Osteoblast (primary cell): ENCODE results near the gene KLHDC7A. TPM values are rescaled to one million over a fixed set of nuclear protein-coding genes. Genes with fewer than 3 reads are reported as not detected.

Source experiments
- DNase-seq: peaks from one replicate; pipeline ENCODE4 v3.0.0; 2011; ENCODE audit warnings: low spot score, mixed read lengths; ENCODE audit not compliant: insufficient read length; ENCODE audit errors: missing footprints
- H2AFZ ChIP-seq: 2 replicates; pipeline ENCODE4 v1.6.0; 2011; ENCODE audit warnings: mild to moderate bottlenecking, low read length
- H3K27ac ChIP-seq: 2 replicates; pipeline ENCODE4 v1.5.1; 2011; ENCODE audit warnings: mild to moderate bottlenecking, low read depth, low read length, moderate library complexity
- H3K27me3 ChIP-seq: 2 replicates; pipeline ENCODE4 v1.6.0; 2012; ENCODE audit warnings: mild to moderate bottlenecking, control low read depth, inconsistent platforms, low read length, moderate library complexity; ENCODE audit not compliant: insufficient read depth
- H3K36me3 ChIP-seq: 2 replicates; pipeline ENCODE4 v1.5.1; 2011; ENCODE audit warnings: mild to moderate bottlenecking, low read length, control low read depth, moderate library complexity; ENCODE audit not compliant: insufficient read depth
- H3K4me1 ChIP-seq: 2 replicates; pipeline ENCODE4 v1.5.1; 2011; ENCODE audit warnings: mild to moderate bottlenecking, low read length, control low read depth, moderate library complexity; ENCODE audit not compliant: insufficient read depth
- H3K4me2 ChIP-seq: 2 replicates; pipeline ENCODE4 v1.6.0; 2011; ENCODE audit warnings: mild to moderate bottlenecking, low read length; ENCODE audit not compliant: insufficient read depth
- H3K4me3 ChIP-seq: fragments of 200-600 bp; sonication (generic); 3 replicates; pipeline ENCODE4 v1.5.1; 2012; ENCODE audit warnings: mild to moderate bottlenecking, low read length, inconsistent platforms; ENCODE audit not compliant: insufficient read depth
- H3K79me2 ChIP-seq: 2 replicates; pipeline ENCODE4 v1.6.0; 2012; ENCODE audit warnings: mild to moderate bottlenecking, low read length, control low read depth, inconsistent platforms; ENCODE audit not compliant: insufficient read depth
- H3K9me3 ChIP-seq: 2 replicates; pipeline ENCODE4 v1.5.1; 2011; ENCODE audit warnings: low read depth, low read length, control low read depth
- H4K20me1 ChIP-seq: 2 replicates; pipeline ENCODE4 v1.6.0; 2012; ENCODE audit warnings: mild to moderate bottlenecking, low read length, control low read depth; ENCODE audit not compliant: insufficient read depth
- CTCF ChIP-seq: IDR thresholded peaks from 2 replicates; pipeline ENCODE4 v1.5.1; 2011; ENCODE audit warnings: mild to moderate bottlenecking, low read depth, low read length, moderate library complexity; ENCODE audit errors: extremely low read depth
- total RNA-seq: library from RNA; depleted of rRNA; stranded (reverse); fragments of >200 nt; gene quantifications from 2 replicates; pipeline ENCODE4 v1.2.3, GENCODE V29; 2012

The KLHDC7A gene
- total RNA-seq, 1 donor, result not detected

GRCh38 chr1:18468570-18468969, 12.2 kb upstream of the KLHDC7A start:
- TF ChIP-seq CTCF, result no peak
- H2AFZ ChIP-seq, result no peak overlapping the region
- no peak for DNase-seq
- no peak overlapping the region for H3K4me3 ChIP-seq
- H3K79me2 ChIP-seq, result no peaks in the 10 kb centered on the region
- no peaks in the 10 kb centered on the region for H3K27me3 ChIP-seq
- H3K36me3 ChIP-seq, result no peaks in the 10 kb centered on the region
- H3K9me3 ChIP-seq, result no peaks in the 10 kb centered on the region
- H4K20me1 ChIP-seq, result no peaks in the 10 kb centered on the region
- H3K27ac ChIP-seq, result no peak overlapping the region
- no peaks in the 10 kb centered on the region for H3K4me1 ChIP-seq
- no peak overlapping the region for H3K4me2 ChIP-seq

GRCh38 chr1:18469514-18469913, 11.2 kb upstream of the KLHDC7A start:
- no peaks in the 10 kb centered on the region for H3K9me3 ChIP-seq
- H3K4me3 ChIP-seq, result no peak overlapping the region
- no peaks in the 10 kb centered on the region for H4K20me1 ChIP-seq
- H3K27ac ChIP-seq, result no peak overlapping the region
- no peaks in the 10 kb centered on the region for H3K27me3 ChIP-seq
- H3K4me2 ChIP-seq, result no peak overlapping the region
- no peak for TF ChIP-seq CTCF
- H2AFZ ChIP-seq, result no peak overlapping the region
- no peak for DNase-seq
- H3K36me3 ChIP-seq, result no peaks in the 10 kb centered on the region
- no peaks in the 10 kb centered on the region for H3K4me1 ChIP-seq
- H3K79me2 ChIP-seq, result no peaks in the 10 kb centered on the region

- Histone ChIP-seq H3K79me2 (no peaks in the 10 kb centered on the region), H3K9me3 (no peaks in the 10 kb centered on the region)
- no peak for TF ChIP-seq CTCF
Observed at GRCh38 chr1:18470671-18471355, 9.9 kb upstream of the KLHDC7A start.

GRCh38 chr1:18473195-18473815, 7.4 kb upstream of the KLHDC7A start:
- Histone ChIP-seq H3K79me2 (no peaks in the 10 kb centered on the region), H3K9me3 (no peaks in the 10 kb centered on the region), H3K4me1 (no peaks in the 10 kb centered on the region), H3K27ac (no peak overlapping the region), H3K4me2 (no peak overlapping the region), H4K20me1 (no peaks in the 10 kb centered on the region), H3K36me3 (no peaks in the 10 kb centered on the region), H3K27me3 (no peaks in the 10 kb centered on the region), H3K4me3 (no peak overlapping the region), H2AFZ (no peak overlapping the region)
- DNase-seq, result no peak
- TF ChIP-seq CTCF, result no peak

More at GRCh38 chr1:18470671-18471355, 9.9 kb upstream of the KLHDC7A start:
- Histone ChIP-seq H2AFZ (no peak overlapping the region), H3K4me3 (no peak overlapping the region), H4K20me1 (no peaks in the 10 kb centered on the region), H3K27me3 (no peaks in the 10 kb centered on the region), H3K4me2 (no peak overlapping the region), H3K4me1 (no peaks in the 10 kb centered on the region), H3K36me3 (no peaks in the 10 kb centered on the region), H3K27ac (no peak overlapping the region)
- no peak for DNase-seq
